Upper lobe of left lung (tissue), 6 donors: Measurements from ENCODE around the gene LRP1. TPM values are rescaled to one million over a fixed set of nuclear protein-coding genes. Genes with fewer than 3 reads are reported as not detected.

Experiments
- ATAC-seq, 2 donors: fragments of 200-7000 bp; cut with Tn5 transposase; one replicate each; pipeline ENCODE4 v1.9.1; 2022; ENCODE audit warnings: mild to moderate bottlenecking in 2 of 2, moderate library complexity in 2 of 2; ENCODE audit not compliant: low FRiP score in 2 of 2
- DNase-seq, 2 donors: peaks; one replicate each; pipeline ENCODE4 v3.0.0-alpha.2; 2019 to 2020
- H3K27ac ChIP-seq, 4 donors: fragments of 200-600 bp; sonication (generic); one replicate each; pipeline ENCODE4 v1.5.1; 2016 to 2019
- H3K27me3 ChIP-seq, 4 donors: fragments of 200-600 bp; sonication (generic); one replicate each; pipeline ENCODE4 v1.5.1; 2017 to 2019
- H3K36me3 ChIP-seq, 4 donors: fragments of 200-600 bp; sonication (generic); one replicate each; pipeline ENCODE4 v1.5.1; 2016 to 2019
- H3K4me1 ChIP-seq, 4 donors: fragments of 200-600 bp; sonication (generic); one replicate each; pipeline ENCODE4 v1.5.1; 2018 to 2019
- H3K4me3 ChIP-seq, 4 donors: fragments of 200-600 bp; sonication (generic); one replicate each; pipeline ENCODE4 v1.5.1; 2017 to 2019; ENCODE audit warnings: mild to moderate bottlenecking in 2 of 4, moderate library complexity in 1 of 4
- H3K9me3 ChIP-seq, 4 donors: fragments of 200-600 bp; sonication (generic); one replicate each; pipeline ENCODE4 v1.5.1; 2018 to 2019
- CTCF ChIP-seq, 6 experiments: fragments of 450-650 bp in 4 of 6; fragments of 200-600 bp in 2 of 6; sonication (generic) in 2 of 6; IDR thresholded peaks; one replicate each; pipeline ENCODE4 v1.5.1; 2016 to 2019; ENCODE audit warnings: antibody characterized with exemption in 6 of 6
- EP300 ChIP-seq, 4 donors: sonication (generic); formaldehyde crosslinking; IDR thresholded peaks; one replicate each; pipeline ENCODE4 v1.5.1; 2017; ENCODE audit warnings: antibody characterized with exemption in 4 of 4, control low read depth in 2 of 4
- POLR2A ChIP-seq, 4 donors: fragments of 450-650 bp; IDR thresholded peaks; one replicate each; pipeline ENCODE4 v1.5.1; 2016 to 2017; ENCODE audit warnings: antibody characterized with exemption in 4 of 4, mild to moderate bottlenecking in 2 of 4
- POLR2AphosphoS5 ChIP-seq, 2 donors: sonication (generic); formaldehyde crosslinking; IDR thresholded peaks; one replicate each; pipeline ENCODE4 v1.5.1; 2017; ENCODE audit warnings: antibody characterized with exemption in 2 of 2
- WGBS, 2 donors: methylation state at CpG; one replicate each; pipeline ENCODE4 v1.1.5; 2017 to 2018; 5-methylcytosine and 5-hydroxymethylcytosine counted together
- total RNA-seq, 6 donors: library from RNA; depleted of rRNA in 4 of 6; stranded (reverse); fragments of >200 nt in 4 of 6; gene quantifications; one replicate each; pipeline versions ENCODE4 v1.1.0 to v1.2.1, GENCODE V29; 2016 to 2021
- donor health status: DM: no; HTN: no; CAD: no; lungs with moderate emphysema.
- donor health status: DM: no; HTN: yes; CAD: no; lungs with severe emphysema.

The LRP1 gene
- total RNA-seq, 6 donors from 2014 or later = 137 to 504 (median 308) TPM

GRCh38 chr12:57216921-57217879 is 88.9 kb downstream of the LRP1 start:
- Histone ChIP-seq H3K27me3 (peaks cover 3 to 68% (median 46%) of the 10 kb centered on the region in 4 donors), H3K36me3 (peaks cover 0 to 6% (median 2%) of the 10 kb centered on the region in 4 donors), H3K27ac (no peak overlapping the region), H3K4me3 (peak overlapping the region; percentile 6 to 51 (median 42)), H3K4me1 (peaks cover 31 to 65% (median 33%) of the 10 kb centered on the region in 4 donors), H3K9me3 (no peaks in the 10 kb centered on the region)
- DNase-seq = peak in 1 of 2 donors; percentile 88
- 4 to 9% methylated on average over 15 to 29 of the region's 63 CpGs for WGBS, 2 donors
- ATAC-seq = peak in 1 of 2 donors; percentile 1
- no peak for TF ChIP-seq EP300 (IDR thresholded peaks at IDR 0.05)

- no peak overlapping the region for H3K4me3 ChIP-seq
- peaks cover 31 to 58% (median 31%) of the 10 kb centered on the region in 4 donors for H3K4me1 ChIP-seq
- WGBS, 2 donors = 63 to 65% methylated on average over 4 to 5 of the region's 5 CpGs
- H3K27ac ChIP-seq = no peak overlapping the region
- no peak for TF ChIP-seq EP300 (IDR thresholded peaks at IDR 0.05)
- no peak for TF ChIP-seq POLR2A (IDR thresholded peaks at IDR 0.05)
- no peak for TF ChIP-seq POLR2AphosphoS5 (IDR thresholded peaks at IDR 0.05)
- TF ChIP-seq CTCF (IDR thresholded peaks at IDR 0.05) = no peak
- H3K36me3 ChIP-seq = no peaks in the 10 kb centered on the region
- DNase-seq (no peak), ATAC-seq (no peak)
- H3K9me3 ChIP-seq = no peaks in the 10 kb centered on the region
- peaks cover 3 to 78% (median 50%) of the 10 kb centered on the region in 4 donors for H3K27me3 ChIP-seq
These were observed 90.0 kb downstream of the LRP1 start for GRCh38 chr12:57218030-57218853.

GRCh38 chr12:57219205-57219992 is 91.1 kb downstream of the LRP1 start:
- no peaks in the 10 kb centered on the region for H3K36me3 ChIP-seq
- H3K9me3 ChIP-seq = no peaks in the 10 kb centered on the region
- no peak overlapping the region for H3K4me3 ChIP-seq
- WGBS, 2 donors = 55 to 56% methylated on average over 13 to 14 of the region's 14 CpGs
- H3K4me1 ChIP-seq = peaks cover 21 to 46% (median 21%) of the 10 kb centered on the region in 4 donors
- no peak overlapping the region for H3K27ac ChIP-seq
- peak in 1 of 2 donors; percentile 36 for DNase-seq
- H3K27me3 ChIP-seq = peaks cover 3 to 90% (median 56%) of the 10 kb centered on the region in 4 donors
- TF ChIP-seq POLR2AphosphoS5 (IDR thresholded peaks at IDR 0.05) (no peak), CTCF (IDR thresholded peaks at IDR 0.05) (no peak), POLR2A (IDR thresholded peaks at IDR 0.05) (no peak), EP300 (IDR thresholded peaks at IDR 0.05) (no peak)
- no peak for ATAC-seq

DNA sequence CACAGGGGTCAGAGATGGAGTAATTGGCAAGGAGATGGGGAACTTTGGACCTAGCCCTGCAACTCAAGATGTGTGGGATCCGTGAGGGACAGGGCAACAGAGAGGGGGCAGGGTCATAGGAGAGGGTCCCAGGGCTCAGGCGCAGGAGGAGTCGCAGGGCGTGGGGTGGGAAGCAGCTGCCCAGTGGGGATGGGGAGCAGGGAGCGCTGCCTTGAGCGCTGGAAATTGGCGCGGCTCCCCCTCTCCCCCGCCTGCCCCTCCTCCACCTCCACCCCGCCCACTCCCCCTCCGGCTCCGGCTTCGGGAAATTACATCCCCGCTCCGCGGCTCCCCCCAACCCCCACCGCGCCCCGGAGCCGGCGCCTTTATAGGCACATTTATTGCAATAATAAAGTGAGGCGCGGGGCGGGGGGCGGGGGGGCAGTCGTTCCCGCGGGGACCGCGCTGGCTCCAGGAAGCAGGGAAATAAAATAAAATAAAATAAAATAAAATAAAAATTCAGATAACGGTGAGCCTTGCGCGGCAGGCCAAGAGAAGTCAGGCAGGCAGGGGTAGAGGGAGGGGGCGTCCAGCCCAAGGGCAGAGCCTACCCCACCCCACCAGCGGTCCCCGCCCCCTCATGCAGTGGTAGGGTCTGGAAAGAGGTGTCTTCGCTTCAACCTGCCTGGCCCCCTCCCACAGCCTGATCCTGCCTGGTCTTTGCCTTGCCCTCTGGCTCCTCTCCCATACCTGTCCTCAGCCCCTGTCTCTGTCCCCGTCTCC is 91.9 kb downstream of the LRP1 start:
- ATAC-seq = no peak
- Histone ChIP-seq H3K4me1 (peaks cover 24 to 44% (median 26%) of the 10 kb centered on the region in 4 donors), H3K4me3 (no peak overlapping the region), H3K9me3 (no peaks in the 10 kb centered on the region), H3K27me3 (peaks cover 3 to 90% (median 57%) of the 10 kb centered on the region in 4 donors), H3K36me3 (no peaks in the 10 kb centered on the region), H3K27ac (no peak overlapping the region)
- 7% methylated on average over 32 to 38 of the region's 38 CpGs for WGBS, 2 donors
- peak in 1 of 2 donors; percentile 76 for DNase-seq
- TF ChIP-seq POLR2A (IDR thresholded peaks at IDR 0.05) (no peak), EP300 (IDR thresholded peaks at IDR 0.05) (no peak), CTCF (IDR thresholded peaks at IDR 0.05) (no peak), POLR2AphosphoS5 (IDR thresholded peaks at IDR 0.05) (no peak)
